ENCODE measurements around the gene ATP6V0E1.

Gene ATP6V0E1

GRCh38 chr5:173014671-173015070 is 31.1 kb downstream of the ATP6V0E1 start:
- H3K4me3 ChIP-seq (replicated peaks; ENCODE audit: insufficient read depth, low read length): no peak overlapping the region
- no peak for DNase-seq (ENCODE audit: low read depth in 1 of 2, low spot score in 1 of 2)
- no peaks in the 10 kb centered on the region for H3K27me3 ChIP-seq (ENCODE audit: insufficient read depth, poor library complexity, severe bottlenecking)
- TF ChIP-seq REST (IDR thresholded peaks at IDR 0.05; ENCODE audit: insufficient replicate concordance, low read depth) (no peak), GABPA (IDR thresholded peaks at IDR 0.05; ENCODE audit: low read depth) (no peak), SPI1 (IDR thresholded peaks at IDR 0.05; ENCODE audit: borderline replicate concordance, low read depth) (no peak), POLR2AphosphoS5 (IDR thresholded peaks at IDR 0.05; ENCODE audit: low read depth) (no peak)
- TF ChIP-seq, protein P1, sequence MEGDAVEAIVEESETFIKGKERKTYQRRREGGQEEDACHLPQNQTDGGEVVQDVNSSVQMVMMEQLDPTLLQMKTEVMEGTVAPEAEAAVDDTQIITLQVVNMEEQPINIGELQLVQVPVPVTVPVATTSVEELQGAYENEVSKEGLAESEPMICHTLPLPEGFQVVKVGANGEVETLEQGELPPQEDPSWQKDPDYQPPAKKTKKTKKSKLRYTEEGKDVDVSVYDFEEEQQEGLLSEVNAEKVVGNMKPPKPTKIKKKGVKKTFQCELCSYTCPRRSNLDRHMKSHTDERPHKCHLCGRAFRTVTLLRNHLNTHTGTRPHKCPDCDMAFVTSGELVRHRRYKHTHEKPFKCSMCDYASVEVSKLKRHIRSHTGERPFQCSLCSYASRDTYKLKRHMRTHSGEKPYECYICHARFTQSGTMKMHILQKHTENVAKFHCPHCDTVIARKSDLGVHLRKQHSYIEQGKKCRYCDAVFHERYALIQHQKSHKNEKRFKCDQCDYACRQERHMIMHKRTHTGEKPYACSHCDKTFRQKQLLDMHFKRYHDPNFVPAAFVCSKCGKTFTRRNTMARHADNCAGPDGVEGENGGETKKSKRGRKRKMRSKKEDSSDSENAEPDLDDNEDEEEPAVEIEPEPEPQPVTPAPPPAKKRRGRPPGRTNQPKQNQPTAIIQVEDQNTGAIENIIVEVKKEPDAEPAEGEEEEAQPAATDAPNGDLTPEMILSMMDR (IDR thresholded peaks at IDR 0.05; ENCODE audit: insufficient read depth, low read length): no peak
- H3K27ac ChIP-seq (replicated peaks): no peak overlapping the region

DNA sequence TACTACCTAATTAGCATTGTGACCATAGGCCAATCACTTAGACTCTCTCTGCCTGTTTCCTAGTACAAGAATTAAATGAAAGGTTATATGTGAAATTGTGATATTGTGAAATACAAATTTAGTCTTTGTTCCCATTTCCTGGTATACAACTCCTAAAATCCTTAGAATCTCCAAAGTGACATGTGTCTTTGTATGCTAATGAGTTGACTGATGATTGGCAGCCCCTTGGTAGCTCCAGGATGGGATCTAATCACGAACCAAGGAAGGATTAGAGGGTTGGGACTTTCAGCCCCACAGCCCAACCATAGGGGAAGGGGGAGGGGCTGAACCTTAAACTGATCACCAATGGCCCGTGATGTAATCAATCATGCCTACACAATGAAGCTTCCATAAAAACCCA is 31.6 kb downstream of the ATP6V0E1 start:
- TF ChIP-seq REST (IDR thresholded peaks at IDR 0.05; ENCODE audit: insufficient replicate concordance, low read depth) (no peak), POLR2AphosphoS5 (IDR thresholded peaks at IDR 0.05; ENCODE audit: low read depth) (no peak), GABPA (IDR thresholded peaks at IDR 0.05; ENCODE audit: low read depth) (no peak), SPI1 (IDR thresholded peaks at IDR 0.05; ENCODE audit: borderline replicate concordance, low read depth) (no peak)
- TF ChIP-seq, protein P1 (IDR thresholded peaks at IDR 0.05; ENCODE audit: insufficient read depth, low read length): no peak
- Histone ChIP-seq H3K27ac (replicated peaks) (no peak overlapping the region), H3K4me3 (replicated peaks; ENCODE audit: insufficient read depth, low read length) (no peak overlapping the region), H3K27me3 (ENCODE audit: insufficient read depth, poor library complexity, severe bottlenecking) (no peaks in the 10 kb centered on the region)
- DNase-seq (ENCODE audit: low read depth in 1 of 2, low spot score in 1 of 2): no peak

DNA sequence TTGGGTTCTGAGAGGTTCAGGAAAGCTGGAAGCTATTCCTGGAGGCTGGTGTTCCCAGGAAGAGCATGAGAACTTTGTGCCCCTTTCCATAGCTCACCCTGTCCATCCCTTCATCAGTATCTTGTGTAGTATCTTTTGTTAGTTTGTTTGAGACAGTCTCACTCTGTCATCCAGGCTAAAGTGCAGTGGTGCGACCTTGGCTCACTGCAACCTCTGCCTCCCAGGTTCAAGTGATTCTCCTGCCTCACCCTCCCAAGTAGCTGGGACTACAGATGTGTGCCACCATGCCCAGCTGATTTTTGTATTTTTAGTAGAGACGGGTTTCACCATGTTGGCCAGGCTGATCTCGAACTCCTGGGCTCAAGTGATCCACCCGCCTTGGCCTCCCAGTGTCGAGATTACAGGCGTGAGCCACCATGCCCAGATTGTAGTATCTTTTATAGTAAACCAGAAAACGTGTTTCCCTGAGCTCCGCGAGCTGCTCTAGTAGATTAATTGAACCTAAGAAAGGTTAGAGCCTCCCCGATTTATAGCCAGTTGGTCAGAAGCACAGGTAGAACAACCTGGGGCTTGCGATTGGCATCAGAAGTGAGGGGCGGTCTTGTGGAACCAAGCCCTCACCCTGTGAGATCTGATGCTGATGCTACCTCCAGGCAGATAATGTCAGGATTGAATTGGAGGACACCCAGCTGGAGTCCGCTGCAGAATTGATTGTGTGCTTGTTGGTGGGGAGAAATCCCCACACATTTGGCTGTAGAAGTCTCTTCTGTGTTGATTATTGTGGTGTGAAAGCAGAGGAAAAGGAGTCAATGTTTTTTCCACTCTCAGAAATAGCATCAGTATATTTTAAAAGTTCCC is 32.3 kb downstream of the ATP6V0E1 start:
- H3K27ac ChIP-seq (replicated peaks): no peak overlapping the region
- H3K4me3 ChIP-seq (replicated peaks; ENCODE audit: insufficient read depth, low read length): no peak overlapping the region
- TF ChIP-seq, protein P1 (IDR thresholded peaks at IDR 0.05; ENCODE audit: insufficient read depth, low read length): no peak
- no peak for DNase-seq (ENCODE audit: low read depth in 1 of 2, low spot score in 1 of 2)
- H3K27me3 ChIP-seq (ENCODE audit: insufficient read depth, poor library complexity, severe bottlenecking): no peaks in the 10 kb centered on the region

Data from HL-60 (cell line).